Measurements from ENCODE around the gene TRERF1.

The TRERF1 gene

DNA sequence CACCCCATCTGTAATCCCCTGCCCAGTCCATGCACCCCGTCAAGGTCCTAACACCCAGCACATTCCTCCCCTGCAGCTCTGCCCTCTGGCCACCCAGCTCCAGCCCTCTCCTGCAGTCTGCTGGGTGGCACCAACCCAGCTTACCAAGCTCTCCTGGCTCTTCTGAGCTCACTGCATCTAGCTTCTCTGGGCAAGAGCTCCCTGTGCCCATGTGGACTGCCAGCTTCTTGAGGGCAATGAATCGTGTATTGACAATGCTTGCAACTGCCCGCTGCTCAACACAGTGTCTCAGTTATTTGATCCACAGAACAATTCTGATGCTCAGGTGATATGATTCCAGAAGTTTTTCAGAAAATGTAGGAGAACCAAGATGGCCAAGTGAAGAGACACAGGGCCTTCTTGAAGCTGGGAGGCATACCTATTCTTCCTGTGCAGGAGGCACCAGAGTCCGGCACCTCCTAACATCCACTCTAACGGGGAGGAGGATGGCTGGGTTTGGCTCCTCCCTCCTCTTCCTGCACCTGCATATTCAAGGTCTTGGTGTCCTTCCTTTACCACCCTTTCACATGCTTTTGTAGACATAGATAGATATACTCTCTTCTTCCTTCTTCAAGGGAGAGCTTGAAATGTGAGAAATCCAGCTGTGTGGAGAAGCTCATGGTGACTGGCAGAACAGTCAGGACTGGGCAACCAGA lies 85.6 kb downstream of the TRERF1 start:
- no peak for DNase-seq

DNA sequence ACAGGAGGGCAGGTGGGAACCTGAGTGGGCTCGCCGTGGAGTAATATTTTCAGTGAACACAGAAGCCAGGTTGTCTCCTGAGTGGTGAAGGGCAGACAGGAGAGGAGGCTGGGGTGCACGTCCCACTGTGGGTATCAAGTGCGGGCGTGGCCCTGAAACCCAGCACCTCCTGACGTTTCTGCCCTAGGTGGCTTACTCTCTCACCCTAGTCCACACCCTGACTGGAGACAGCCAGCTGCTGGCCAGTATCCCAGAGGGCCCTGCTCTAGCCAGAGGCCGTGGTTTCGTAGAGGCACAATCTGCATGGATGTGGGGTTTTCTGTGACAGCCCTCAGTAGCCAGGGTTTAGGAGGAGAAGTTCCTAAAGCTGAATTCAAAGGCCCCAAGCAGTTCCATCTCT lies 86.7 kb downstream of the TRERF1 start:
- DNase-seq, result no peak

DNA sequence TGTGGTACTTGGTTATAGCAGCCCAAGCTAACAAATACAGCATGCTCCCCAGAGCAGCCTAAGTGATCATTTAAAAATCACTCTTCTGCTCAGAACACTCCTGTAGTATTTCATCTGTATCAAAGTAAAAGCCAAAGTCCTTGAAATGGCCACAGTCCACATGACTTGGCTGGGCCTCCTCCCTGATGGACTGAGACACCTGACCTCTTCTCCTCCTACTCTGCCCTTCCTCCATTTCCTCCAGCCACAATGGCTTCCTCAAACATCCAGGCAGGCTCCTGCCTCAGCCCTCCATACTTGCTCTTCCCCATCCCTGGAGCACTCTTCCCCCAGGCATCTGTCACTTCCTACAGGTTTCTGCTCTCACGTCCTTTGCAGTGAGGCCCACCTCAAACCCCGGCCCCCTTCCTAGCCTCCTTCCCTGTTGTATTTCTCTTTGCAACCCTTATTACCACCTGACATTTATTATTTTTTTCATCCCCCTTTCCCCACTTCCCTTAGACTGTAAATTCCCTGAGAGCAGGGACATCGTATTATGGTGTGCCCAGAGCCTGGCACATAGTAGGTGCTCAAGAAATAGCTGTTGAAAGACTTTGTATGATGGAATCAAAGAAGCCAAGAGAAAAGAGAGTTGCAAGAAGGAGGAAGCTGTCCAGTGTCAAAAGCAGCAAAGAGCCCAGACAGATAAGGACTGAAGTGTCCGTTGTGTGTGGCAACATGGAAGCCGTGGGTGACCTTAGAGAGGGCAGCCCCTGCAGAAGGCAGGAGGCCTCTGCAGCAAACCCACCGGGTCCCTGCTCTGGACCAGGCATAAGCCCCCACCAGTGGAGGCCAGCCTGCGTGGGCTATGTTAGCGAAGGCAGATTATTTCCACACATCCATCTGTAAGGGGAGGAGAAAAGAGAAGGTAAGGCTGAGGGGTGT lies 87.5 kb downstream of the TRERF1 start:
- DNase-seq, result no peak

DNA sequence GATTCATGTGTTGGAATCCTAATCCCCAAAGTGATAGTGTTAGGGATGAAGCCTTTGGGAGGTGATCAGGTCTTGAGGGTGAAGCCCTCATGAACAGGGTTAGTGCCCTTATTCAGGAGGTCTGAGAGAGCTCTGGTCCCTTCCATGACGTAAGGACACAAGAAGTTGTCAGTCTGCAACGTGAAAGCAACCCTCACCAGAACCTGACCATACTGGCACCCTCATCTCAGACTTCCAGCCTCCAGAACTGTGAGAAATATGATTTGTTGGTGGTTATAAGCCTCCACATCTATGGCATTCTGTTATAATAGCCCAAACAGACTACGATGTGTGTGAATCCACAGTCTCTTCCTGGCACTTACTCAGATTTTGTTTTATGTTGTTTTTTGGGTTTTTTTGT lies 90.7 kb downstream of the TRERF1 start:
- no peak for DNase-seq

DNA sequence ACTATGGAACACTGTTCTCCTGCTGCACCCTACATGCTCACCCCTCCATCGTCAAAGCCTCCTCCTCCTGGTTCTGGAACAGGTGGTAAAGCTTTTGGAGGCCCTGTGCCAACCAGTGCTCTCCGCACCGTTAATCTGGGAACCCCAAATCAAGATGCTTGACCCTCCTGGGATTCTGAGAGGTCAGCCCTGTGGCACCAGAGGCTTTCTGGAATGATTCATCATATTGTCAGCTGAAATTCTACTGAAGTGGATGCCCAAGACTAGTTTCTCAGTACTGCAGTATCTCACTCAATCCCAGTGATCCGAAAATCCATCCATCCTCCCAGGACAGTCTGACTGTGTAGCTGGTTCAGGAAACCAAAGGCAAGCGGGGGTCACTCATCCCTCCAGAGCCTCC lies 92.7 kb downstream of the TRERF1 start:
- DNase-seq, result no peak

DNA sequence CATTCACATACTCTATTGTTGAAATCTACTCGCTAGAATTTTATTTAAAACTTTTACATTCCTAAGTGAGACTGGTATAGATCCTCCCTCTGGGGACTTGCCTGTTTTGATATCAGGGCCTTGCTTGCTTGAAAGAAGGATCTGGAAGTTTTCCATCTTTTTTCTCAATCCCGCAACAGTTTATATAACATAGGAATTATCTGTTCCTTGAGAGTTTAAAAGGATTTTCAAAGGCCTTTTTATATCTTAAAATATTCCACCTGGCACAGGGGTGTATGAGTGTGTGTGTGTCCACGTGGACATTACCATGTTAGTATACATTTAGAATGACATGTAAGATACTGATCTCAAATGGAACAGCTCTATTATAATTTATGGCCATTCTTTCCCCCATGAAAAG lies 96.3 kb downstream of the TRERF1 start:
- no peak for DNase-seq

DNA sequence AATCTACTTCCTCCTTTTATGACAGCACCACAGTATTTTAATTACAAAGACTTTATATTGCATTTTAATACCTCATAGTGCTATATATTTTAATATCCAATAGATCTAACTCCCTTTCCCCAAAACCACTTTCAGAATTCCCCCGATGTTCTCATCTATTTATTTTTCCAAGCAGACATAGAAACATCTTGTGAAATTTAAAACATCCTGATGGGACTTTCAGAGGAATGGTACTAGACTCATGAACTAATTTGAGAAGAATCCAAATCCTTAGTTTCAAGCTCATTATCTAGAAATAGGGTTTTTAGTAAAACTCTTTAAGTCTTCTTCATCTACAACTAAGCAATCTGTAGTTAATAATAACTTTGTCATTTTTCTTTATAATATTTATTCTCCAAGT lies 97.0 kb downstream of the TRERF1 start:
- DNase-seq, result no peak

DNA sequence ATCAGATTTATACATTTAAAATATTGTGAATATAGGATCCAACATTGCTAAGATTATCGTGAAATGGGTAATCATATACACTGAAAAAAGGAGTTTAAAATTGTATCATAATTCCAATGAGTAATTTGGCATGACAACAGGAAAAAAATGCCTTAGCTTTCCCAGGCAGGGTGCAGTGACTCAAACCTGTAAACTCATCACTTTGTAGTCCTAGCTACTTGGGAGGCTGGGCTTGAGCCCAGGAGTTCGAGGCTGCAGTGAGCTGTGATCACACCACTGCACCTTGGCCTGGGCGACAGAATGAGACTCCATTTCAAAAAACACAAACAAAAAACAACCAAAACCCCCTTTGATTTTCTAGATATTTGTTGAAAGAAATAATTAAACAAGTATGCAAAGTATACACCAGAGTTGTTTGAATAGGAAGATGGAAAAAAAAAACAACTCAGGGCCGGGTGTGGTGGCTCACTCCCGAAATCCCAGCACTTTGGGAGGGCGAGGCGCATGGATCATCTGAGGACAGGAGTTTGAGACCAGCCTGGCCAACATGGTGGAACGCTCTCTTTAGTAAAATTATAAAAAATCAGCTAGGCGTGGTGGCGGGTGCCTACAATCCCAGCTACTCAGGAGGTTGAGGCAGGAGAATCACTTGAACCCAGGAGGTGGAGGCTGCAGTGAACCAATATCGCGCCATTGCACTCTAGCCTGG lies 98.7 kb downstream of the TRERF1 start:
- DNase-seq, result no peak

DNA sequence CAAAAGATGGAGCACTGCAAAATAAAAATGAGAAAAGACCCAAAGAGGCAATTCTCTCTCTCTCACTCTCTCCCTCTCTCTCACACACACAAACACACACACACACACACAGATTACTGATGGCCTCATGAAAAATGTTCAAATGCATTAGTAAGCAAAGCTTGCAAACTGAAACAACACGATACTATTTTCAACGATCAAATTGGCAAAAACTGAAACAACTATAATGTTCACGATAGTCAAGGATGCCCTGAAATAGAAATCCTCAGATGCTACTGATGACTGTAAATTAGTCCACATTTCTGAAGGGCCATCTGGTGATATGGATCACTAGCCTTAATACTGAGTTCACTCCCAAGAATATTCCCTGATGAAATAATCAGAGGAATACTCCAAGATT lies 100.8 kb downstream of the TRERF1 start:
- no peak for DNase-seq

DNA sequence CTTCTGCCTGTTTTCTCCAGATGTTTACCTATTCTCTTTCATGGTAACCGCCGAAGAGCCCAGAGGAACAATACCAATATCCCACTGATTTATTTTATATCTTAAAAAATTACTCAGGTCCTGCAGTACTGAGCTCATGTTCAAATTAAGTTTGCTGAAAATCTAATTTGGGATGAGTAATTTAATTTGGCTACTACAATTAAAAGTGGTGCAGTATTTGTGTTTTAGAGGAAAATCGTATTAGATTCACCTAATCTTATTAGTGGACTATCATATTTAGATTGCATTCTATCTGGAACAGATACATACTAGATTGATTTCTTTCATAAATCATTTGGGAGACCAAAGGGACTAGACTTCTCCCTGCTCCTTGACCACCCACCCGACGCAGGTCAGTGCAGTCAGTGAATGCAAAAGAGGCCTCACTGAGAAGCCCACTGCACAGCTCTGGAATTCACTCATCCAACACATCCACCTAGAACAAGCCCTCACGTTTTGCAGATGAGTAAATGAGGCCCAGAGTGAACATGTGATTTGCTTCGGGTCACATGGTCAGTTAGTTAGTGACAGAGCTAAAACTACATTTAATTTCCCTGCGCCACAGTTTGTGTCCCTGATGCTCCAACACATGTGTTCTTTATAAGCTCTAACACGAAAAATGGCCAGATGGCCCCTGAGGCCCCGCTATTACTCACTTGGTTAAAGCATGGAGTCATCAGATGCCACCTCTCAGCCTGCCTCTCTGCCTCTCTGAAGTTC lies 101.8 kb downstream of the TRERF1 start:
- no peak for DNase-seq

DNA sequence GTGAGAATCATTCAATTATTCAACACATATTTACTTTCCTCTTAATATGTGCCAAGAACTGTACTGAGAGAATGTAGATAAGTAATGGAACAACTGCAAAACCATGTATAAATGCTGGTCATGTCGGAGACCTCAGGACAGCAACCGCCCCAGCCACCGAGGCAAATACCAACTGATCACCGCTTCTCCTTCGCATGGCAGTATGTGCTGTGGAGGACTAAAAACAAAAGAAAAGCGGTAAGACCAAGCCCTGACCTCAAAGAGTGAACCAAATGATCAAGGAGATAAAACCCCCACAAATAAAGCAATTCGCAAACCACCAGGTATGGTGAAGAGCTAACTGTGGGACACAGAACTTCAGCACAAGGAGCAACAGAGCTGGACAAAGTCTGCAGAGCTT lies 104.3 kb downstream of the TRERF1 start:
- DNase-seq, result no peak

DNA sequence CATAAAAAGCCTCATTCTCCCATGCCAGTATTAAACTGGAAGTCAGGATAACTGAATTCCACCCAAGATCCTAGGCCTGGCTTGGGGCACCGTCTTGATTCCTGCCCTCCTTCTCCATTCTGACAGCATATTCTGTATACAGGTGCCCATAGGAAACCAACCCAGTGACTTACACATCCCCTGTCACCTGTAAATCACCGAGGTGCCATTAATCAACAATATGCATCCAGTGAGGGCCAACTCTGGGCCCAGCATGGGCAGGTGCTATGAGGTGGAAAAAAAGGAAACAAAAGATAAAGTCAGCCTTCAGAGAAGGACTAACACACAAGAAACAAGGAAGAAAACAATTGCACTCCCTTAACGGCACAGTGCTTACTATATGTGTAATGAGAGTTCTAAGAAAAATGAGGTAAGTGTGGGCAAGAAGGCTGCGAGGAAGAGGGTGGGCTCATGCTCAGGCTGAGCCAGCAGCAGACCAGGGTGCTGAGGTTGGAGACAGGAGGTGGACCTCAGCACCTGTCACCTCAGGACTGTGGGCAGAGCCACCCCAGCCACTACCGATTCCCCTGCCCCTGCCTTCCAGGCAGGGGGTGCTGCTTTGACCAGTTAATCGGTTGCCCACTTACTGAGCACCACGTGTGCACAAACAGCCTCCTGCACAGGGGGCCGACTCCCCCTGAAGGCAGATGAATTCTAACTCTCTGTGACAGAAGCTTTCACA lies 105.9 kb downstream of the TRERF1 start:
- no peak for DNase-seq

DNA sequence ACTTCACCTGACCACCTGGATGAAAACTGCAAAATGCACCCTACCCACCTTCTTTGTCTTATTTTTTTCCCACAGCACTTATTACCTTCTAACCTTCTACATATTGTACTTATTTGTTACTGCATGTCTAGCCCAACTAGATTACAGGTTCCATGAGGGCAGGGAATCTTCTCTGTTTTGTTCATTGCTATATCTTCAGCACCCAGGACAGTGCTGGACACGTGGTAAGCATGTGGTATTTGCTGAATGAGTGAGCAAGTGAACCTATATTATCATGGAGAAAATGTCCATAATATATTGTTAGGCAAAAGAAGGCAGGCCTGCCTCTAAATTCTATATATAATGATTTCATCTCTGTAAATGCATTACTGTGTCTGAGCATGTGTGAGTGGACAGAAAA lies 107.0 kb downstream of the TRERF1 start:
- no peak for DNase-seq

DNA sequence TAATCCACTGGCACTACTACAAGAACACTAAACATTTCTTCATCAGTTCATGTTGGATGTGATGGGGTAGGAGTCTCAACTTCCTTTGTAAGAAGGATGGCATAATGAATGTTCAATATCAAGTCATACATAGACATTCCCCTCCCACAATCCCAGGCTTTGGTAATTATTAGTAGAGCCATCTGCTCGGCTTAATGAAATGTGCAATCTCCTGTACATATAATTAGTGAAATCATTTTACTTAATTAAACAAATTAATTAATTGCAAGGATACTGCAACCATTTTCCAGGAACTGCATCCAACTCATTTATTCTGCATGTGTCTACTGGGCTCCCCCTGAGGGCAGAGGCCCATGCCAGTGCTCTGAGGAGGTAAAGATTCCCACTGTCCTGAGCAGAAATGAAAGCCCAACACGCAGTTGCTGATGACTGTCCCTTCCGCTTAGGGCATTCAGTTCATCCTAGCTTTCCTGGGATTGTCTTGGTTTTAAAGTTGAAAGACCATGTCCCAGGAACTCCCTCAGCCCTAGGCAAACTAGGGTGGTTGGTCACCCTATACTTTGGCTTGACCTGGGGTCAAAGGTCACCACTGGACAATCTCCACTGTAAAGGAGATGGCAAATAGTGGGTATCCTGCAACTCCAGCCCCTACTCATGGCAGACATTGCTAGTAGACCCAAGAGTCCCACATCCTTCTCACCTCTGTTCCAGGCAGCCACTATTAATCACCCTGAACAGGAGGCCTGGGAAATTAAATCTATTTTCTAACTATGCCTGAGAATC lies 109.8 kb downstream of the TRERF1 start:
- no peak for DNase-seq

DNA sequence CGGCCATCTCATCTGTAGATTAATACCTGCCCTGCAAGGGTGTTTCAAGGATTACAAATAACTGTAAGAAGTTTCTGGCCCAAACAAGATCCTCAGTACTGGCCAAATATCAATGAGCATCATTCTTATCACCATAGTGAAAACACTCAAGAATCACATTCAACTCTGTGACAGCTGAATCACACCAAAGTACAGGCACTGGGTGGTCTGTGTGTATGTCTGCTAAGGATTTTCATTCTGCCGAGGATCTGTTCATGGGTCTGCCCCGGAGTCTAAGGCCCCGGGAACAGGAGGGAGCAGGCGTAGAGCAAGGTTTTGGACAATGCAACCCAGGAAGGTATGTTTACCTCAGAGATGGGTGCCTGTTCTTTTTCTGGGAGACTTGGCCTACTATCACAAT lies 110.5 kb downstream of the TRERF1 start:
- DNase-seq, result no peak

DNA sequence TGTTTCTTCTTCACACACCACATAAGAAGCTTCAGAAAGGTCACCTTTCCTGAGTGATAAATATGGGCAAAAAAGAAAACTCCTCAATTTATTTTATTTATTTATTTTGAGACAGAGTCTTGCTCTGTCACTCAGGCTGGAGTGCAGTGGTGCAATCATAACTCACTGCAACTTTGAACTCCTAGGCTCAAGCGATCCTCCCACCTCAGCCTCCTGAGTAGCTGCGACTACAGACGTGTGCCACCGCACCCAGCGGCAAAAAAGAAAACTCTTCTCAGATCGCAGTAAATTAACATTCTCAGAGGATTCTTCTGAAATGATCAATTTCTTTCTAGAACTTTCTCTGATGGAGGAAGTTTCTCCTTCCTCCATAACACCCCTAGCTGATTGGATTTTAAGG lies 111.2 kb downstream of the TRERF1 start:
- DNase-seq, result no peak

DNA sequence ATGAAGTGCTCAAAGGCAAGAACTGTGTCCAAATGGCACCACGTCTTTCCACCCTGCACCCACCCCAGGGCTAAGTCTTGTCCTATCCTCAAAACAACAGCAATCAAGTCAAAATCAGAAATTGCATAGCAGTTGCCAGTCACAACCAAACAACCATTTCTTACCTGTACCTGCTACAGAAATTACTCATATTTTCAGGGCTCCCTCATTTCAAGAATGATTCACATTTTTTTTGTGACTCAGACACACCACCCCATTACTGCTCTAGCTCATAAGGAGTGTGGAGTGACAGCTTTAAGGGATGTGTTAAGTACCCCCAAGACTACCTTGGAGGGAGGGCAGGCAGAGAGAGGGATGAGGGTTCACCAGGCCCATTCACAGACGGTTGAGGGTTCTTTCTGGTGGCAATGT lies 111.7 kb downstream of the TRERF1 start:
- DNase-seq, result no peak

DNA sequence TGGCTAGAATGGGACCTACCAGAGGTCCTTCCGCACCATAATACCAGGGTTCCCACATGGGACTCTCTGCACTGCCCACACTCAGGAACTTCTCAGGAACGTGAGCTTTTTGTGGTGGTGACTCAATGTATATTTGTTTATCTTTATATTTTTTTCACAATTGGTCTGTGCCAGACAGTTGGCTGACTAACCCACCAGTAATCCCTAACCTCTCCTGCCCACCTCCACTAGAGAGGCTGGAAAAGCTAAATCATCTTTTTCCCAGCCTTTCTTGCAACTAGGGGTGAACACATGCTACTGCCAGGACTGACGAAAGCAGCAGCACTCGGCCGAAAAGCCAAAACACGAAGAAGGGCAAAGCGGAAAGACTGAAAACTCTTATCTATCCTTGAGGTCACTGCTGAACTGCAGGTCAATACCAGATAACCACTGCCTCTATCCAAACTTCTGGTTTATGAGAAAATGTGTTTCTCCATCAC lies 112.9 kb downstream of the TRERF1 start:
- no peak for DNase-seq

DNA sequence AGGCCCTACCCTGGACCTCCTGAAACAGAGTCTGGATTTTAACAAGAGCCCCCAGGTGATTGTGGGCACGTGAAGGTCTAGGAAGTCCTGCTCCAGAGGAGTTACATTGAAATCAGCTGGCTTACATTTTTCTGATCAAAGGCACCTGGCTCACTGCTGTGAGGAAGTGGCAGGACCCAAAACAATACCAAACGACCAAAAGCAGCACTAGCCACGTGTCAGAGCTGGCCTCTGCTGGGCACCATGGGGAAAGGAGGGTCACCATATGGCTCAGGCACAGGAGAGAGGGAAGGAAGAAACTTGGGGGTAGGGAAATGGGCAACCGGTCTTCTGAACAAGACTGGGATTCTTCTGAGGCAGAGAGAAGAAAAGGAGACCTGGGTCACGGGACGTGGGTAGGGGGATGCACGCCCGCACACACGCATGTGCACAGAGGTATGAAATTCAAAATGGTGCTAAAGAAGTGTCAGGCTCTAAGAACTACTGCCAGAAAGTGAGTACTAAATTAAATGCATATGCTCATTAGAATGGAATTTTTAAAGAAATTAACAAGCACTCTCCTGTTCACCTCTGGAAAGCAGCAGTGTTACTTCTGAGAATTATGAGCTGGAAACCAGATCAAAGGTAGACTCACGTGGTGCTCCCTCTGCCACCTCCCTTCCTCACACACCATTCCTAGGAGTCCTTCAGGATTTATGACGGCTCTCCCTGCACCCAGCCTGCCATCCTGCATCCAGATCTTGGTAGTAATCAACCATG lies 113.6 kb downstream of the TRERF1 start:
- DNase-seq, result no peak

DNA sequence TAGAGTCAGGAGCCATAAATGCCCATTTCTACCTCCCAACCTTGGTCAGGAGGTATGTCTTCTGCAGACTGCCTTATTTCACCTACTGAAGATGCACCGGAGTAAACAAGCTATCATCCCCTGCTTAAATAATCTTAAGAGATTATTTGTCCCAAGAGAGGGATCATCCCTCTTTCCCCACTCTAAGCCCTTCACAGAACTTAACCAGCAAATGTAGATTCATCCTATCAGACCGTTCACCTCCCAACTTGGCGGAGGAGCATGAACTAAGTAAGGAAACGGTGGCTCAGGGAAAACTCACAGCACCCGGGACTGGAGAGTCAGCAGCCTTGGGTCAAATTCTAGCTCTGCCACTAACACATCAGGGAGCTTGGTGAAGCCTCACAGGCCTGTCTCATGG lies 115.3 kb downstream of the TRERF1 start:
- DNase-seq, result no peak

DNA sequence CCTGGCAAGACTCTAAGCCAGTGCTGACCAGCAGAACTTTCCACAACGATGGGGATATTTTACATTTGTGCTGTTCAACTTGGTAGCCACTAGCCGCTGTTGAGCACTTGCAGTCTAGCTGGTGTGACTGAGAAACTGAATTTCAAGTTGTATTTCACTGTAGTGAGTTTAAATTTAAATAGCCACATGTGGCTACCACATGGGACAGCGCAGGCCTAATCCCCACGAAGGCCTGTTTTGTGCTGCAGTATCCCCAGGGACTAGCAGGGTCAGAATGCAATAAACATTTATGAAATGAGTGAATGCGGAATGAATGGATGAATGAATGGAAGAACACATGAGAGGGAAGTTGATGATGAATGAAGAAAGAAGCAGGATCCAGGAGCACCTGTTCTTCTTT lies 115.8 kb downstream of the TRERF1 start:
- DNase-seq, result no peak
